Transverse colon (tissue), 3 donors: ENCODE results near the gene OTUD3.

Experiments
- EP300 ChIP-seq: sonication (generic); formaldehyde crosslinking; IDR thresholded peaks from one replicate; pipeline ENCODE4 v1.6.1; 2017; ENCODE audit warnings: antibody characterized with exemption, low read depth
- POLR2A ChIP-seq: fragments of 450-650 bp; IDR thresholded peaks from one replicate; pipeline ENCODE4 v1.6.1; 2016; ENCODE audit warnings: antibody characterized with exemption, mild to moderate bottlenecking, moderate library complexity
- TF ChIP-seq, protein P1 (sequence below), 5 experiments: fragments of 200-600 bp in 3 of 5; fragments of 450-650 bp in 2 of 5; sonication (generic) in 3 of 5; IDR thresholded peaks; 1 replicate in 2 of 5; 2 replicates in 3 of 5; pipeline ENCODE4 v1.5.1; 2016 to 2017; ENCODE audit warnings: antibody characterized with exemption in 5 of 5, inconsistent platforms in 3 of 5, mild to moderate bottlenecking in 2 of 5, moderate library complexity in 1 of 5

DNA sequence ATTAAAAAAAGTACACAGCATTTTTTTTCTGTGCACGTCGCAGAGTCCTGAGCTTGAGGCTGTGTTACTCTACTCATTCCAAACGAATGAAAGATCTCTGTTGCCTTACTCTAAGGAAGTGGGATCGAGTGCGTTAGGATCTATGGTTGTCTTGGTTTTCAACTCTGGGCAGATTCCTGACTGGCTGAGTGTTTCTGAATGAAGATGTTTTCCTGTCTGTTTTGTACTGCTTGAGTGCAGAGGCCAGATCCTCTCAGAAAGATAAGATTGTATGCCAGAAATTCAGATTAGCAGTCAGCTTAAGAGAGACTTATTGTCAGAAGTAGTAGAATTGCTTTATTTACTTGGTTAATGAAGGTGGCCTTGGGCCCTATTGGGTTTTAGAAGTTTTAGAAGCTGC, 27.2 kb downstream of the OTUD3 start:
- no peak for TF ChIP-seq EP300
- TF ChIP-seq, protein P1, sequence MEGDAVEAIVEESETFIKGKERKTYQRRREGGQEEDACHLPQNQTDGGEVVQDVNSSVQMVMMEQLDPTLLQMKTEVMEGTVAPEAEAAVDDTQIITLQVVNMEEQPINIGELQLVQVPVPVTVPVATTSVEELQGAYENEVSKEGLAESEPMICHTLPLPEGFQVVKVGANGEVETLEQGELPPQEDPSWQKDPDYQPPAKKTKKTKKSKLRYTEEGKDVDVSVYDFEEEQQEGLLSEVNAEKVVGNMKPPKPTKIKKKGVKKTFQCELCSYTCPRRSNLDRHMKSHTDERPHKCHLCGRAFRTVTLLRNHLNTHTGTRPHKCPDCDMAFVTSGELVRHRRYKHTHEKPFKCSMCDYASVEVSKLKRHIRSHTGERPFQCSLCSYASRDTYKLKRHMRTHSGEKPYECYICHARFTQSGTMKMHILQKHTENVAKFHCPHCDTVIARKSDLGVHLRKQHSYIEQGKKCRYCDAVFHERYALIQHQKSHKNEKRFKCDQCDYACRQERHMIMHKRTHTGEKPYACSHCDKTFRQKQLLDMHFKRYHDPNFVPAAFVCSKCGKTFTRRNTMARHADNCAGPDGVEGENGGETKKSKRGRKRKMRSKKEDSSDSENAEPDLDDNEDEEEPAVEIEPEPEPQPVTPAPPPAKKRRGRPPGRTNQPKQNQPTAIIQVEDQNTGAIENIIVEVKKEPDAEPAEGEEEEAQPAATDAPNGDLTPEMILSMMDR (IDR thresholded peaks at IDR 0.05), result no peak
- TF ChIP-seq POLR2A, result no peak
